H9 (cell line): Measurements from ENCODE around the gene TMEM252. TPM values are rescaled to one million over a fixed set of nuclear protein-coding genes. Genes with fewer than 3 reads are reported as not detected.

Experiments used
- DNase-seq: peaks from one replicate; pipeline ENCODE4 v3.0.0-alpha.2; 2017
- H2AFZ ChIP-seq: one replicate; pipeline ENCODE4 v1.6.1; 2013; ENCODE audit warnings: mild to moderate bottlenecking, low read length, control low read depth, moderate library complexity
- H2AK5ac ChIP-seq: 2 replicates; pipeline ENCODE4 v1.6.1; 2013; ENCODE audit warnings: low read length, control low read depth, mixed read lengths; ENCODE audit not compliant: insufficient read length
- H2BK120ac ChIP-seq: one replicate; pipeline ENCODE4 v1.6.1; 2013; ENCODE audit warnings: low read depth, mild to moderate bottlenecking, low read length, control low read depth, inconsistent platforms; ENCODE audit not compliant: poor library complexity, severe bottlenecking
- H2BK12ac ChIP-seq: 2 replicates; pipeline ENCODE4 v1.6.1; 2013; ENCODE audit warnings: low read length, control low read depth, mixed read lengths, low read depth; ENCODE audit not compliant: insufficient read length
- H2BK15ac ChIP-seq: 2 replicates; pipeline ENCODE4 v1.6.1; 2013; ENCODE audit warnings: low read depth, low read length, control low read depth
- H2BK20ac ChIP-seq: one replicate; pipeline ENCODE4 v1.6.1; 2013; ENCODE audit warnings: low read depth, mild to moderate bottlenecking, low read length, control low read depth, inconsistent platforms; ENCODE audit not compliant: poor library complexity, severe bottlenecking
- H2BK5ac ChIP-seq: 2 replicates; pipeline ENCODE4 v1.6.1; 2013; ENCODE audit warnings: low read length, control low read depth, mixed read lengths; ENCODE audit not compliant: insufficient read length
- H3K14ac ChIP-seq: 2 replicates; pipeline ENCODE4 v1.6.1; 2013; ENCODE audit warnings: low read length, control low read depth; ENCODE audit not compliant: insufficient read depth
- H3K18ac ChIP-seq: 2 replicates; pipeline ENCODE4 v1.6.1; 2013; ENCODE audit warnings: low read depth, mild to moderate bottlenecking, mixed read lengths, low read length, control low read depth; ENCODE audit not compliant: insufficient read length
- H3K23ac ChIP-seq: 2 replicates; pipeline ENCODE4 v1.6.1; 2013; ENCODE audit warnings: low read length, control low read depth, mixed read lengths, low read depth; ENCODE audit not compliant: insufficient read length
- H3K23me2 ChIP-seq: 2 replicates; pipeline ENCODE4 v1.6.1; 2013; ENCODE audit warnings: low read depth, mild to moderate bottlenecking, mixed read lengths, low read length, control low read depth; ENCODE audit not compliant: insufficient read length, poor library complexity, severe bottlenecking
- H3K27ac ChIP-seq: 2 replicates; pipeline ENCODE4 v1.5.1; 2013; ENCODE audit warnings: low read length, control low read depth, mixed read lengths, low read depth; ENCODE audit not compliant: insufficient read length
- H3K27me3 ChIP-seq: 2 replicates; pipeline ENCODE4 v1.6.1; 2013; ENCODE audit warnings: low read length, control low read depth, inconsistent platforms; ENCODE audit not compliant: insufficient read depth
- H3K4ac ChIP-seq: 2 replicates; pipeline ENCODE4 v1.6.1; 2013; ENCODE audit warnings: low read depth, mild to moderate bottlenecking, control low read depth, inconsistent platforms, low read length, moderate library complexity
- H3K4me1 ChIP-seq: 2 replicates; pipeline ENCODE4 v1.6.1; 2013; ENCODE audit warnings: low read length, control low read depth, inconsistent platforms; ENCODE audit not compliant: insufficient read depth
- H3K4me2 ChIP-seq: 2 replicates; pipeline ENCODE4 v1.6.1; 2013; ENCODE audit warnings: low read length, control low read depth, mixed read lengths; ENCODE audit not compliant: insufficient read length, insufficient read depth
- H3K56ac ChIP-seq: 2 replicates; pipeline ENCODE4 v1.6.1; 2013; ENCODE audit warnings: low read depth, mild to moderate bottlenecking, mixed read lengths, low read length, control low read depth; ENCODE audit not compliant: insufficient read length
- H3K79me1 ChIP-seq: 2 replicates; pipeline ENCODE4 v1.6.1; 2013; ENCODE audit warnings: low read depth, mild to moderate bottlenecking, moderate library complexity, low read length, control low read depth, inconsistent platforms; ENCODE audit not compliant: insufficient read depth, poor library complexity, severe bottlenecking
- H3K79me2 ChIP-seq: 2 replicates; pipeline ENCODE4 v1.6.1; 2013; ENCODE audit warnings: low read length, control low read depth, inconsistent platforms; ENCODE audit not compliant: insufficient read depth
- H3K9ac ChIP-seq: 2 replicates; pipeline ENCODE4 v1.6.1; 2013; ENCODE audit warnings: low read length, control low read depth, mixed read lengths; ENCODE audit not compliant: insufficient read length; ENCODE audit errors: extremely low read depth
- H3K9me3 ChIP-seq: one replicate; pipeline ENCODE4 v1.6.1; 2013; ENCODE audit warnings: low read depth, low read length, inconsistent platforms; ENCODE audit not compliant: control insufficient read depth
- H3T11ph ChIP-seq: one replicate; pipeline ENCODE4 v1.6.1; 2013; ENCODE audit warnings: mild to moderate bottlenecking, low read length, control low read depth, inconsistent platforms
- H4K20me1 ChIP-seq: one replicate; pipeline ENCODE4 v1.6.1; 2013; ENCODE audit not compliant: control insufficient read depth, insufficient read length, insufficient read depth
- H4K5ac ChIP-seq: 2 replicates; pipeline ENCODE4 v1.6.1; 2013; ENCODE audit warnings: low read depth, mild to moderate bottlenecking, mixed read lengths, low read length, control low read depth; ENCODE audit not compliant: insufficient read length
- H4K8ac ChIP-seq: replicated peaks from 2 replicates; pipeline ENCODE4 v1.6.1; 2013; ENCODE audit warnings: low read length, control low read depth, mixed read lengths, low read depth; ENCODE audit not compliant: insufficient read length
- H4K91ac ChIP-seq: 2 replicates; pipeline ENCODE4 v1.6.1; 2013; ENCODE audit warnings: low read depth, mild to moderate bottlenecking, moderate library complexity, mixed read lengths, low read length, control low read depth; ENCODE audit not compliant: insufficient read length
- H3K27ac Mint-ChIP-seq, 3 experiments: 2 replicates in 2 of 3; 3 replicates in 1 of 3; pipeline ENCODE4 v1.8.0; 2020 to 2021; ENCODE audit warnings: mixed read lengths in 3 of 3, mild to moderate bottlenecking in 1 of 3, moderate library complexity in 1 of 3
- H3K27me3 Mint-ChIP-seq: 2 replicates; pipeline ENCODE4 v1.8.0; 2021; ENCODE audit warnings: low read depth, mild to moderate bottlenecking, moderate library complexity, mixed read lengths
- H3K36me3 Mint-ChIP-seq, 3 experiments: 2 replicates in 2 of 3; 3 replicates in 1 of 3; pipeline ENCODE4 v1.8.0; 2020 to 2021; ENCODE audit warnings: low read depth in 3 of 3, mixed read lengths in 3 of 3; ENCODE audit not compliant: insufficient read depth in 1 of 3
- H3K4me1 Mint-ChIP-seq, 2 experiments: 2 replicates each; pipeline ENCODE4 v1.8.0; 2020; ENCODE audit warnings: mixed read lengths in 2 of 2
- H3K4me3 Mint-ChIP-seq, 2 experiments: 2 replicates in 1 of 2; 3 replicates in 1 of 2; pipeline ENCODE4 v1.8.0; 2020 to 2021; ENCODE audit warnings: mild to moderate bottlenecking in 2 of 2, mixed read lengths in 2 of 2, moderate library complexity in 1 of 2
- H3K9me3 Mint-ChIP-seq, 2 experiments: 2 replicates in 1 of 2; 3 replicates in 1 of 2; pipeline ENCODE4 v1.8.0; 2020; ENCODE audit warnings: mild to moderate bottlenecking in 2 of 2, mixed read lengths in 2 of 2, moderate library complexity in 1 of 2
- CTCF ChIP-seq: fragments of 200-600 bp; sonication (generic); conservative IDR thresholded peaks from 3 replicates; pipeline ENCODE4 v1.8.0; 2021; ENCODE audit warnings: antibody characterized with exemption, mild to moderate bottlenecking
- WGBS: extraction: QIAGEN DNeasy Blood & Tissue Kit; methylation state at CpG from one replicate; pipeline ENCODE4 v1.1.7; 2013; ENCODE audit warnings: missing lambda C conversion rate, low lambda C conversion rate, mixed read lengths; ENCODE audit not compliant: insufficient read length; ENCODE audit errors: extremely low coverage; 5-methylcytosine and 5-hydroxymethylcytosine counted together
- total RNA-seq: library from RNA; stranded (reverse); gene quantifications from 2 replicates; pipeline ENCODE4 v1.2.1, GENCODE V29; 2021

Gene TMEM252
- total RNA-seq, 1 experiment from 2014 or later = not detected

- Histone ChIP-seq H3K27me3 (no peaks in the 10 kb centered on the region; the same call in 1 of the 2 replicates), H2BK15ac (no peak overlapping the region), H3K14ac (no peak overlapping the region), H2BK5ac (no peak overlapping the region), H3K9me3 (no peaks in the 10 kb centered on the region), H2BK120ac (no peak overlapping the region), H3K9ac (no peak overlapping the region), H4K8ac (no peak overlapping the region), H3K23ac (no peak overlapping the region), H2BK12ac (no peak overlapping the region), H3K27ac (no peak overlapping the region), H4K91ac (no peak overlapping the region), H3K4ac (no peak overlapping the region), H2AFZ (no peak overlapping the region), H2BK20ac (no peak overlapping the region), H4K20me1 (no peaks in the 10 kb centered on the region), H3K23me2 (no peaks in the 10 kb centered on the region), H4K5ac (no peak overlapping the region), H3K79me1 (no peaks in the 10 kb centered on the region), H3K4me1 (no peaks in the 10 kb centered on the region), H2AK5ac (no peak overlapping the region), H3T11ph (no peak overlapping the region), H3K4me2 (no peak overlapping the region), H3K18ac (no peak overlapping the region), H3K56ac (no peak overlapping the region), H3K79me2 (no peaks in the 10 kb centered on the region)
- peaks cover 4 to 6% of the 10 kb centered on the region in 2 experiments; a peak in 3 of 5 replicates for H3K9me3 Mint-ChIP-seq
- no peak overlapping the region for H3K27ac Mint-ChIP-seq
- DNase-seq = no peak
- TF ChIP-seq CTCF = no peak
- no peaks in the 10 kb centered on the region for H3K36me3 Mint-ChIP-seq
- H3K27me3 Mint-ChIP-seq = peaks cover 97% of the 10 kb centered on the region
- no peaks in the 10 kb centered on the region for H3K4me1 Mint-ChIP-seq
- H3K4me3 Mint-ChIP-seq = no peak overlapping the region
- no CpG with 5 or more reads among the region's 2 CpGs for WGBS
Measured at GRCh38 chr9:68488126-68488525, 52.6 kb downstream of the TMEM252 start.

Other genes with a start within 250 kb of the TMEM252 start
- 0.26 TPM in 1 of 2 replicates, not detected in the other for gene FOXD4L3, start 238.0 kb downstream of the TMEM252 start, total RNA-seq
- gene PGM5, start 184.3 kb downstream of the TMEM252 start, total RNA-seq = not detected in 2 replicates
- 1.7 and 2.5 TPM in 2 replicates for gene PIP5K1B, start 164.4 kb upstream of the TMEM252 start, total RNA-seq